Left ventricle myocardium inferior (tissue), 1 donor: ENCODE results near the gene CSMD2. TPM values are rescaled to one million over a fixed set of nuclear protein-coding genes. Genes with fewer than 3 reads are reported as not detected.

Experiments
- DNase-seq: peaks from one replicate; pipeline ENCODE4 v3.0.0-alpha.2; 2020
- H3K27ac ChIP-seq: fragments of 200-600 bp; replicated peaks from 2 replicates; pipeline ENCODE4 v1.8.0; 2021
- H3K27me3 ChIP-seq: fragments of 200-600 bp; 2 replicates; pipeline ENCODE4 v1.8.0; 2021; ENCODE audit warnings: low read depth
- H3K36me3 ChIP-seq: fragments of 200-600 bp; 2 replicates; pipeline ENCODE4 v1.8.0; 2021
- H3K4me1 ChIP-seq: fragments of 200-600 bp; 2 replicates; pipeline ENCODE4 v1.8.0; 2021
- H3K4me3 ChIP-seq: fragments of 200-600 bp; 2 replicates; pipeline ENCODE4 v1.8.0; 2021; ENCODE audit warnings: mild to moderate bottlenecking, moderate library complexity
- H3K9me3 ChIP-seq: fragments of 200-600 bp; replicated peaks from 2 replicates; pipeline ENCODE4 v1.8.0; 2021
- intact Hi-C: fragments of 100-400 bp; cut with micrococcal nuclease; formaldehyde crosslinking; loops from one replicate; pipeline ENCODE4 v1.11.0; 2022
- total RNA-seq: library from RNA; stranded (reverse); fragmentation: NEBNext Ultra II Directional; extraction: Animal tissue kit (Norgen Biotek cat#: 25700); gene quantifications from one replicate; pipeline ENCODE4 v1.2.1, GENCODE V29; 2021
- TF ChIP-seq, protein P1 (sequence below): fragments of 200-600 bp; IDR thresholded peaks from 2 replicates; pipeline ENCODE4 v1.8.0; 2021; ENCODE audit warnings: antibody characterized with exemption, mild to moderate bottlenecking, borderline replicate concordance
- donor health status: DM: no; HTN: yes; CAD: no; lungs with severe emphysema.

Gene CSMD2
- total RNA-seq, 1 donor from 2014 or later: 0.14 TPM

- Histone ChIP-seq H3K4me1 (no peaks in the 10 kb centered on the region), H3K27me3 (peaks cover 34% of the 10 kb centered on the region), H3K9me3 (peaks cover 24% of the 10 kb centered on the region), H3K36me3 (no peaks in the 10 kb centered on the region), H3K27ac (no peak overlapping the region), H3K4me3 (no peak overlapping the region)
- no peak for DNase-seq
- TF ChIP-seq, protein P1, sequence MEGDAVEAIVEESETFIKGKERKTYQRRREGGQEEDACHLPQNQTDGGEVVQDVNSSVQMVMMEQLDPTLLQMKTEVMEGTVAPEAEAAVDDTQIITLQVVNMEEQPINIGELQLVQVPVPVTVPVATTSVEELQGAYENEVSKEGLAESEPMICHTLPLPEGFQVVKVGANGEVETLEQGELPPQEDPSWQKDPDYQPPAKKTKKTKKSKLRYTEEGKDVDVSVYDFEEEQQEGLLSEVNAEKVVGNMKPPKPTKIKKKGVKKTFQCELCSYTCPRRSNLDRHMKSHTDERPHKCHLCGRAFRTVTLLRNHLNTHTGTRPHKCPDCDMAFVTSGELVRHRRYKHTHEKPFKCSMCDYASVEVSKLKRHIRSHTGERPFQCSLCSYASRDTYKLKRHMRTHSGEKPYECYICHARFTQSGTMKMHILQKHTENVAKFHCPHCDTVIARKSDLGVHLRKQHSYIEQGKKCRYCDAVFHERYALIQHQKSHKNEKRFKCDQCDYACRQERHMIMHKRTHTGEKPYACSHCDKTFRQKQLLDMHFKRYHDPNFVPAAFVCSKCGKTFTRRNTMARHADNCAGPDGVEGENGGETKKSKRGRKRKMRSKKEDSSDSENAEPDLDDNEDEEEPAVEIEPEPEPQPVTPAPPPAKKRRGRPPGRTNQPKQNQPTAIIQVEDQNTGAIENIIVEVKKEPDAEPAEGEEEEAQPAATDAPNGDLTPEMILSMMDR: no peak
- intact Hi-C loops: no loop called here
Measured at GRCh38 chr1:33792651-33793050, 372.4 kb downstream of the CSMD2 start.

- H3K27ac ChIP-seq: no peak overlapping the region
- intact Hi-C loops: no loop called here
Measured at GRCh38 chr1:33792216-33792615, 372.8 kb downstream of the CSMD2 start.

GRCh38 chr1:33791251-33791650, 373.8 kb downstream of the CSMD2 start:
- Histone ChIP-seq H3K36me3 (no peaks in the 10 kb centered on the region), H3K4me3 (no peak overlapping the region), H3K4me1 (no peaks in the 10 kb centered on the region), H3K27ac (no peak overlapping the region), H3K27me3 (peaks cover 48% of the 10 kb centered on the region), H3K9me3 (peaks cover 10% of the 10 kb centered on the region)
- no peak for DNase-seq
- intact Hi-C loops: no loop called here
- TF ChIP-seq, protein P1: no peak

More at GRCh38 chr1:33792216-33792615, 372.8 kb downstream of the CSMD2 start:
- no peak for DNase-seq
- peaks cover 20% of the 10 kb centered on the region for H3K9me3 ChIP-seq
- H3K4me3 ChIP-seq: no peak overlapping the region
- TF ChIP-seq, protein P1: no peak
- H3K27me3 ChIP-seq: peaks cover 39% of the 10 kb centered on the region
- no peaks in the 10 kb centered on the region for H3K4me1 ChIP-seq
- no peaks in the 10 kb centered on the region for H3K36me3 ChIP-seq

DNA sequence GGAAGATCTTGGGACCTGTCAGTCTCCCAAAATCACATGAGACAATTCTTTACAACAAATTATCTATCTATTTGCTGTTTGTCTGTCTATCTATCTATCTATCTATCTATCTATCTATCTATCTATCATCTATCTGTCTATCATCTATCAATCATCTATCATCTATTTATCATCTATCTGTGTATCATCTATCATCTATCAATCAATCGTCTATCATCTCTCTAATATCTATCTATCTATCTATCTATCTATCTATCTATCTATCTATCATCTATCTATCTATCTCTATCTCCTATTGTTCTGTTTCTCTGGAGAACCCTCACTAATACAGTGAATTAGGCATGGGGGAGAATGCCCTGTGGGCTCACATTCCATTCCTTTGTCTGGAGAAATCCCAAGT, 374.5 kb downstream of the CSMD2 start:
- intact Hi-C loops: no loop called here
- H3K4me1 ChIP-seq: no peaks in the 10 kb centered on the region
- no peak overlapping the region for H3K27ac ChIP-seq
- H3K4me3 ChIP-seq: no peak overlapping the region
- TF ChIP-seq, protein P1: no peak
- H3K36me3 ChIP-seq: no peaks in the 10 kb centered on the region
- peaks cover 4% of the 10 kb centered on the region for H3K9me3 ChIP-seq
- peaks cover 54% of the 10 kb centered on the region for H3K27me3 ChIP-seq
- DNase-seq: no peak

- TF ChIP-seq, protein P1: no peak
- Histone ChIP-seq H3K4me1 (peaks cover 7% of the 10 kb centered on the region), H3K27ac (no peak overlapping the region), H3K36me3 (no peaks in the 10 kb centered on the region), H3K4me3 (no peak overlapping the region), H3K27me3 (peaks cover 74% of the 10 kb centered on the region), H3K9me3 (no peaks in the 10 kb centered on the region)
- intact Hi-C loops: no loop called here
- DNase-seq: no peak
Measured at GRCh38 chr1:33784876-33785275, 380.2 kb downstream of the CSMD2 start.

DNA sequence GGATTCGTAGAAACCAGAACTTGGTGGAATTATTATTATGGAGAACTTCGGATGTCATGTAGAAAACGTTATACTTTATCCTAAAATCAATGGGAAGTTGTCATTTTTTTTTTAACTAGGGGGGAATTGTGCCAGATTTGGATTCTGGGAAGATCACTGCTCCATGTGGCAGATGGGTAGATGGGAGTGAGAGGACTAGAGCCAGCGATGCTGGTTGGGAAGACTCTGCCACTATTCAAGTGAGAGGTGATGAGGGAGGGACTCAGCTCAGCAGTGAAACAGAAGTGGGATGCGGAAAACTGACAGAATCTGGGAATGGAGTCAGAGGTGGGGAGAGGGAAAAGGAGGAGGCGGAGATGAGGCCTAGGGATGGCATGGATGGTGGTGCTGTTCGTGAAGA, 382.3 kb downstream of the CSMD2 start:
- H3K27ac ChIP-seq: no peak overlapping the region
- no peaks in the 10 kb centered on the region for H3K9me3 ChIP-seq
- H3K4me1 ChIP-seq: peaks cover 7% of the 10 kb centered on the region
- H3K27me3 ChIP-seq: peaks cover 81% of the 10 kb centered on the region
- DNase-seq: no peak
- H3K36me3 ChIP-seq: no peaks in the 10 kb centered on the region
- intact Hi-C loops: no loop called here
- TF ChIP-seq, protein P1: no peak
- H3K4me3 ChIP-seq: no peak overlapping the region
